C4-2B (cell line): ENCODE measurements around the gene CST11.

Source experiments
- H3K27ac ChIP-seq: fragments of 450-650 bp; 2 replicates; pipeline ENCODE4 v1.5.1; 2017
- CTCF ChIP-seq: fragments of 450-650 bp; conservative IDR thresholded peaks from 2 replicates; pipeline ENCODE4 v1.5.1; 2017; ENCODE audit warnings: mild to moderate bottlenecking
- ZFX ChIP-seq: fragments of 450-650 bp; IDR thresholded peaks from 2 replicates; pipeline ENCODE4 v1.6.1; 2017

Gene CST11

GRCh38 chr20:23442436-23442835 lies 10.2 kb downstream of the CST11 start:
- no peak overlapping the region for H3K27ac ChIP-seq
- TF ChIP-seq CTCF = no peak
- no peak for TF ChIP-seq ZFX

GRCh38 chr20:23441850-23442313 lies 10.8 kb downstream of the CST11 start:
- no peak overlapping the region for H3K27ac ChIP-seq
- no peak for TF ChIP-seq ZFX
- TF ChIP-seq CTCF = peak; percentile 85

- TF ChIP-seq CTCF (no peak), ZFX (no peak)
- no peak overlapping the region for H3K27ac ChIP-seq
Observed at GRCh38 chr20:23440004-23440403, 12.7 kb downstream of the CST11 start.

- H3K27ac ChIP-seq = no peak overlapping the region
- no peak for TF ChIP-seq CTCF
- no peak for TF ChIP-seq ZFX
Observed at GRCh38 chr20:23438661-23439060, 14.0 kb downstream of the CST11 start.

- no peak for TF ChIP-seq ZFX
- TF ChIP-seq CTCF = no peak
- H3K27ac ChIP-seq = no peak overlapping the region
Observed at GRCh38 chr20:23437126-23437899, 15.4 kb downstream of the CST11 start.

GRCh38 chr20:23436681-23437080 lies 16.0 kb downstream of the CST11 start:
- no peak overlapping the region; the same call in 1 of the 2 replicates for H3K27ac ChIP-seq
- no peak for TF ChIP-seq CTCF
- no peak for TF ChIP-seq ZFX

GRCh38 chr20:23435626-23436539 lies 16.8 kb downstream of the CST11 start:
- TF ChIP-seq ZFX = no peak
- TF ChIP-seq CTCF = no peak
- peak overlapping the region; percentile 5; the same call in 1 of the 2 replicates for H3K27ac ChIP-seq
